Sigmoid colon (tissue), 4 donors: Measurements from ENCODE around the gene PANK2.
"Not testable (repeated sequence)": the region's sequence is repeated elsewhere in the genome, so short reads cannot be mapped to it uniquely, and the experiment has no call there.

Source experiments
- CTCF ChIP-seq, 4 experiments: fragments of 450-650 bp in 3 of 4; fragments of 200-600 bp in 1 of 4; IDR thresholded peaks; one replicate each; pipeline ENCODE4 v1.5.1; 2016 to 2019; ENCODE audit warnings: antibody characterized with exemption in 4 of 4, mild to moderate bottlenecking in 3 of 4, moderate library complexity in 2 of 4
- POLR2A ChIP-seq, 2 donors: fragments of 450-650 bp; IDR thresholded peaks; one replicate each; pipeline ENCODE4 v1.6.1; 2016; ENCODE audit warnings: antibody characterized with exemption in 2 of 2, mild to moderate bottlenecking in 2 of 2, moderate library complexity in 2 of 2
- POLR2AphosphoS5 ChIP-seq, 4 donors: sonication (generic); formaldehyde crosslinking; IDR thresholded peaks; one replicate each; pipeline ENCODE4 v1.6.1; 2017; ENCODE audit warnings: antibody characterized with exemption in 4 of 4

- not testable (repeated sequence) for TF ChIP-seq POLR2AphosphoS5, CTCF, POLR2A (IDR thresholded peaks at IDR 0.05)
Observed at GRCh38 chr20:3843990-3844619, 45.1 kb upstream of the PANK2 start.
